ENCODE measurements around the gene FUCA1. TPM values are rescaled to one million over a fixed set of nuclear protein-coding genes. Genes with fewer than 3 reads are reported as not detected.

The FUCA1 gene
- total and polyA plus RNA-seq, 2 of the 8 experiments (the other 6 are each of a cell fraction or from before 2014, with no cell fraction given) = 5.9 to 6.4 TPM

GRCh38 chr1:23867542-23867894, 572 bp downstream of the FUCA1 start:
- no peaks in the 10 kb centered on the region for H4K20me1 ChIP-seq (replicated peaks in 1 of 2; ENCODE audit: control insufficient read depth in 1 of 2, insufficient read depth in 2 of 2, low read length in 2 of 2)
- FAIRE-seq = no peak
- H3K18ac ChIP-seq (ENCODE audit: extremely low read depth, low read length) = no peak overlapping the region
- no peak overlapping the region for H4K91ac ChIP-seq (replicated peaks; ENCODE audit: insufficient read length, low read length)
- no peaks in the 10 kb centered on the region for H3K79me2 ChIP-seq (ENCODE audit: control insufficient read depth in 1 of 2, insufficient read depth in 2 of 2, low read length in 2 of 2)
- no peak overlapping the region for H3K23ac ChIP-seq (ENCODE audit: insufficient read length)
- no peak overlapping the region; a peak in 1 of 7 replicates for H3K9ac ChIP-seq (replicated peaks in 1 of 4; ENCODE audit: extremely low read depth in 1 of 4, low read depth in 3 of 4, low read length in 3 of 4)
- H4K8ac ChIP-seq (ENCODE audit: extremely low read depth, insufficient read depth, low read length) = no peak overlapping the region
- no peaks in the 10 kb centered on the region; a peak in 1 of 7 replicates for H3K4me1 ChIP-seq (replicated peaks in 1 of 4; ENCODE audit: control insufficient read depth in 3 of 4, insufficient read depth in 4 of 4, low read length in 3 of 4)
- H2BK5ac ChIP-seq (ENCODE audit: low read depth, low read length) = no peak overlapping the region
- peaks cover 6 to 28% (median 19%) of the 10 kb centered on the region in 4 experiments for H3K27me3 ChIP-seq (replicated peaks in 1 of 4; ENCODE audit: control insufficient read depth in 3 of 4, extremely low read depth in 1 of 4, insufficient read depth in 3 of 4, low read length in 3 of 4)
- no peak overlapping the region for H2AK5ac ChIP-seq (ENCODE audit: low read depth, low read length)
- H3K23me2 ChIP-seq (ENCODE audit: low read depth, low read length) = peaks cover 7% of the 10 kb centered on the region
- H3K79me1 ChIP-seq (ENCODE audit: low read depth, low read length) = no peaks in the 10 kb centered on the region
- POLR2A ChIA-PET (ENCODE audit: partially characterized antibody) = interaction anchor here (0.5 to 1.2 kb wide), 3 partner anchors 13 to 92 kb away, joined by 3 read pairs; partner anchors contain the start of gene PNRC2
- no peak overlapping the region for H2BK20ac ChIP-seq (ENCODE audit: low read length)
- H3K4me3 ChIP-seq (ENCODE audit: extremely low read depth in 1 of 4, insufficient read depth in 2 of 4, low read depth in 3 of 4, low read length in 4 of 4) = peak overlapping the region; percentile 58 to 75 (median 70)
- no peak overlapping the region for H2BK15ac ChIP-seq (ENCODE audit: low read length)
- peak overlapping the region; percentile 85; the same call in 1 of the 2 replicates for H2AFZ ChIP-seq (ENCODE audit: low read length)
- peak overlapping the region; percentile 79 to 89 for H3K4me2 ChIP-seq (ENCODE audit: insufficient read depth in 1 of 2, low read depth in 2 of 2, low read length in 2 of 2)
- no peak overlapping the region for H2BK120ac ChIP-seq (replicated peaks; ENCODE audit: low read depth, low read length)
- WGBS, 2 experiments (ENCODE audit: extremely low coverage in 1 of 2, insufficient coverage in 1 of 2, insufficient read length in 1 of 2, insufficient replicate concordance in 2 of 2, low coverage in 1 of 2, low lambda C conversion rate in 2 of 2, missing lambda C conversion rate in 1 of 2) = 1% methylated on average over 9 of the region's 17 CpGs; no CpG with 5 or more reads in 1 of the 2 experiments
- H3K9me3 ChIP-seq (ENCODE audit: insufficient read depth in 2 of 2, low read depth in 1 of 2, low read length in 1 of 2) = no peaks in the 10 kb centered on the region
- no peak overlapping the region for H4K5ac ChIP-seq (ENCODE audit: insufficient read length, low read depth, low read length)
- no peak overlapping the region for H3K4ac ChIP-seq (replicated peaks; ENCODE audit: insufficient read length, low read depth, low read length)
- peak in 1 of 2 experiments; percentile 66 for DNase-seq (ENCODE audit: low read depth in 1 of 2, low spot score in 2 of 2)
- H2BK12ac ChIP-seq (ENCODE audit: low read depth, low read length) = no peak overlapping the region
- no peak overlapping the region for H3K56ac ChIP-seq (replicated peaks; ENCODE audit: insufficient read length, low read depth, low read length)
- CTCF ChIA-PET (ENCODE audit: partially characterized antibody) = interaction anchor here (0.5 to 2.2 kb wide), 4 partner anchors 10 to 74 kb away, joined by 3 to 5 read pairs (median 3); no protein-coding TSS in a partner anchor
- H3K27ac ChIP-seq (ENCODE audit: low read depth, low read length) = no peak overlapping the region
- TF ChIP-seq SUZ12 (IDR thresholded peaks at IDR 0.05; ENCODE audit: low read length) (peak; percentile 30), CREB1 (IDR thresholded peaks at IDR 0.05) (no peak), EZH2 (IDR thresholded peaks at IDR 0.05; ENCODE audit: low read depth, low read length, severe bottlenecking) (peak; percentile 60)
- H3K36me3 ChIP-seq (ENCODE audit: control insufficient read depth in 2 of 4, insufficient read depth in 4 of 4, low read length in 3 of 4) = no peaks in the 10 kb centered on the region
- H3K14ac ChIP-seq (ENCODE audit: insufficient read length) = no peak overlapping the region

Measured in H1 (cell line).